Measurements from ENCODE around the gene KRT85. TPM values are rescaled to one million over a fixed set of nuclear protein-coding genes. Genes with fewer than 3 reads are reported as not detected.
A peak's percentile ranks its signal among the peaks of the same experiment; 100 is the strongest.

Gene KRT85
- total RNA-seq, 2 donors from 2014 or later: not detected

- WGBS, 2 experiments (ENCODE audit: insufficient coverage in 1 of 2, insufficient read length in 1 of 2): 96 to 100% methylated on average over 1 of the region's 1 CpG
- no peak overlapping the region for H3K4me3 ChIP-seq (ENCODE audit: low read length)
- peaks cover 9% of the 10 kb centered on the region for H3K27me3 Mint-ChIP-seq (ENCODE audit: insufficient read depth)
Measured at GRCh38 chr12:52398176-52398575, 30.9 kb upstream of the KRT85 start.

GRCh38 chr12:52396656-52397055, 29.4 kb upstream of the KRT85 start:
- H3K9me3 ChIP-seq (ENCODE audit: control insufficient read depth, low read length): no peaks in the 10 kb centered on the region
- Mint-ChIP-seq H3K4me1 (peaks cover 4% of the 10 kb centered on the region), H3K27ac (no peak overlapping the region), H3K4me3 (no peak overlapping the region), H3K27me3 (ENCODE audit: insufficient read depth) (peaks cover 7% of the 10 kb centered on the region), H3K9me3 (no peaks in the 10 kb centered on the region), H3K36me3 (ENCODE audit: low read depth) (no peaks in the 10 kb centered on the region)
- no peak overlapping the region for H3K9ac ChIP-seq (ENCODE audit: extremely low read depth, low read length, poor library complexity, severe bottlenecking)
- no peaks in the 10 kb centered on the region for H3K4me1 ChIP-seq (ENCODE audit: control insufficient read depth, insufficient read depth, low read length)
- H3K4me3 ChIP-seq (ENCODE audit: low read length): no peak overlapping the region
- no peak overlapping the region for H3K27ac ChIP-seq (ENCODE audit: low read depth, low read length)
- DNase-seq: no peak
- WGBS, 2 experiments (ENCODE audit: insufficient coverage in 1 of 2, insufficient read length in 1 of 2): 90 to 94% methylated on average over 8 of the region's 8 CpGs
- no peaks in the 10 kb centered on the region for H3K36me3 ChIP-seq (ENCODE audit: control insufficient read depth, insufficient read depth, low read length)
- TF ChIP-seq, protein P1, sequence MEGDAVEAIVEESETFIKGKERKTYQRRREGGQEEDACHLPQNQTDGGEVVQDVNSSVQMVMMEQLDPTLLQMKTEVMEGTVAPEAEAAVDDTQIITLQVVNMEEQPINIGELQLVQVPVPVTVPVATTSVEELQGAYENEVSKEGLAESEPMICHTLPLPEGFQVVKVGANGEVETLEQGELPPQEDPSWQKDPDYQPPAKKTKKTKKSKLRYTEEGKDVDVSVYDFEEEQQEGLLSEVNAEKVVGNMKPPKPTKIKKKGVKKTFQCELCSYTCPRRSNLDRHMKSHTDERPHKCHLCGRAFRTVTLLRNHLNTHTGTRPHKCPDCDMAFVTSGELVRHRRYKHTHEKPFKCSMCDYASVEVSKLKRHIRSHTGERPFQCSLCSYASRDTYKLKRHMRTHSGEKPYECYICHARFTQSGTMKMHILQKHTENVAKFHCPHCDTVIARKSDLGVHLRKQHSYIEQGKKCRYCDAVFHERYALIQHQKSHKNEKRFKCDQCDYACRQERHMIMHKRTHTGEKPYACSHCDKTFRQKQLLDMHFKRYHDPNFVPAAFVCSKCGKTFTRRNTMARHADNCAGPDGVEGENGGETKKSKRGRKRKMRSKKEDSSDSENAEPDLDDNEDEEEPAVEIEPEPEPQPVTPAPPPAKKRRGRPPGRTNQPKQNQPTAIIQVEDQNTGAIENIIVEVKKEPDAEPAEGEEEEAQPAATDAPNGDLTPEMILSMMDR (conservative IDR thresholded peaks at IDR 0.05): no peak
- H3K27me3 ChIP-seq (ENCODE audit: control insufficient read depth, insufficient read depth, low read length, poor library complexity, severe bottlenecking): no peaks in the 10 kb centered on the region

More at GRCh38 chr12:52398176-52398575, 30.9 kb upstream of the KRT85 start:
- TF ChIP-seq, protein P1 (conservative IDR thresholded peaks at IDR 0.05): no peak
- DNase-seq: no peak
- Mint-ChIP-seq H3K9me3 (no peaks in the 10 kb centered on the region), H3K4me3 (no peak overlapping the region), H3K36me3 (ENCODE audit: low read depth) (no peaks in the 10 kb centered on the region), H3K4me1 (peaks cover 10% of the 10 kb centered on the region), H3K27ac (no peak overlapping the region)
- no peaks in the 10 kb centered on the region for H3K36me3 ChIP-seq (ENCODE audit: control insufficient read depth, insufficient read depth, low read length)
- no peaks in the 10 kb centered on the region for H3K27me3 ChIP-seq (ENCODE audit: control insufficient read depth, insufficient read depth, low read length, poor library complexity, severe bottlenecking)
- no peak overlapping the region for H3K9ac ChIP-seq (ENCODE audit: extremely low read depth, low read length, poor library complexity, severe bottlenecking)
- H3K9me3 ChIP-seq (ENCODE audit: control insufficient read depth, low read length): no peaks in the 10 kb centered on the region
- no peaks in the 10 kb centered on the region for H3K4me1 ChIP-seq (ENCODE audit: control insufficient read depth, insufficient read depth, low read length)
- H3K27ac ChIP-seq (ENCODE audit: low read depth, low read length): no peak overlapping the region

DNA sequence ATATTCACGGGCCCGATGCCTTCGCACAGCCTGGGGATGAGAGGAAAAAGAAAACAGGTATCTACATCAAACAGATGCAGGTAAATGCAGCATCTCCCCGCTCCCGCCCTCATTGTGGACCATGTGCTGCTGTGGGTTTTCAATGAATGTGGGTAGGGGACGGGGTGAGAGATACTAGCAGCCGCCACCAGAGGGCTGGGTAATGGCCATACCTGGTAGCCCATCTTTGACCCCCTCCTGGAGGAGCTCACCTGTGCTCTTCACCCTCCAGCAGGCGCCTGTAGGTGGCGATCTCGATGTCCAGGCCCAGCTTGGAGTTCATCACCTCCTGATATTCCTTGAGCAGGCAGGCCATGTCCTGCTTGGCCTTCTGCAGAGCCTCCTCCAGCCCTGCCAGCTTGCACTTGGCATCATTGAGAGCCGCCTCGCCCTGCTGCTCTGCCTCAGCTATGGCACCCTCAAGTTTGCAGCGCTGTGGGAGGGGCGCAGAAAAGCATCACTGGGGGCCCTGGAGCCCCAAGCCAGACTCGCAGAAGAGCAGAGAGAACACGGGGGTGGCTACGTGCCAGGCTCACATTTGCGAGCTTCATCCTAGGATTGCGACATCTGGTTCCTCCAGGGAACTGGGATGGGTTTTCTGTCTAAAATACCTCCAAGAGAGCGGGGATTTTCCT, 28.6 kb upstream of the KRT85 start:
- 70 to 74% methylated on average over 20 of the region's 20 CpGs for WGBS, 2 experiments (ENCODE audit: insufficient coverage in 1 of 2, insufficient read length in 1 of 2)
- Histone ChIP-seq H3K9ac (ENCODE audit: extremely low read depth, low read length, poor library complexity, severe bottlenecking) (no peak overlapping the region), H3K4me3 (ENCODE audit: low read length) (no peak overlapping the region), H3K36me3 (ENCODE audit: control insufficient read depth, insufficient read depth, low read length) (no peaks in the 10 kb centered on the region), H3K9me3 (ENCODE audit: control insufficient read depth, low read length) (no peaks in the 10 kb centered on the region), H3K27me3 (ENCODE audit: control insufficient read depth, insufficient read depth, low read length, poor library complexity, severe bottlenecking) (no peaks in the 10 kb centered on the region), H3K4me1 (ENCODE audit: control insufficient read depth, insufficient read depth, low read length) (no peaks in the 10 kb centered on the region), H3K27ac (ENCODE audit: low read depth, low read length) (no peak overlapping the region)
- Mint-ChIP-seq H3K36me3 (ENCODE audit: low read depth) (no peaks in the 10 kb centered on the region), H3K4me3 (no peak overlapping the region), H3K9me3 (no peaks in the 10 kb centered on the region), H3K4me1 (peaks cover 4% of the 10 kb centered on the region), H3K27ac (no peak overlapping the region), H3K27me3 (ENCODE audit: insufficient read depth) (peaks cover 2% of the 10 kb centered on the region)
- DNase-seq: peak; percentile 99
- TF ChIP-seq, protein P1 (conservative IDR thresholded peaks at IDR 0.05): peak; percentile 99
